Measurements from ENCODE around the gene RPS15.
A peak's percentile ranks its signal among the peaks of the same experiment; 100 is the strongest.
"Not testable (repeated sequence)": the region's sequence is repeated elsewhere in the genome, so short reads cannot be mapped to it uniquely, and the experiment has no call there.

Gene RPS15

GRCh38 chr19:1471515-1472160, 33.4 kb downstream of the RPS15 start:
- peak in 1 of 2 donors; percentile 23 for DNase-seq

- no peak for DNase-seq
These were observed 34.3 kb downstream of the RPS15 start for GRCh38 chr19:1472231-1473084.

GRCh38 chr19:1473085-1473851, 35.1 kb downstream of the RPS15 start:
- DNase-seq, result no peak

- no peak for DNase-seq
These were observed 36.0 kb downstream of the RPS15 start for GRCh38 chr19:1474011-1474764.

GRCh38 chr19:1474765-1475351, 36.7 kb downstream of the RPS15 start:
- DNase-seq, result no peak

- no peak for DNase-seq
These were observed 37.7 kb downstream of the RPS15 start for GRCh38 chr19:1475751-1476437.

GRCh38 chr19:1477056-1477455, 38.9 kb downstream of the RPS15 start:
- DNase-seq, result not testable (repeated sequence)

- peak; percentile 92 to 93 for DNase-seq
These were observed 40.9 kb downstream of the RPS15 start, which contains the start of gene C19orf25 for GRCh38 chr19:1478934-1479707. C19orf25 (minus strand) TSS chr19:1479215; CDS start chr19:1478903, 312 bp downstream.

- no peak for DNase-seq
These were observed 43.2 kb downstream of the RPS15 start for GRCh38 chr19:1481224-1481892.

- DNase-seq, result no peak
These were observed 43.7 kb downstream of the RPS15 start for GRCh38 chr19:1481893-1482360.

GRCh38 chr19:1482361-1483130, 44.4 kb downstream of the RPS15 start:
- no peak for DNase-seq

GRCh38 chr19:1483131-1483978, 45.2 kb downstream of the RPS15 start:
- DNase-seq, result no peak

GRCh38 chr19:1483979-1484428, 45.8 kb downstream of the RPS15 start:
- no peak for DNase-seq

- no peak for DNase-seq
These were observed 48.8 kb downstream of the RPS15 start for GRCh38 chr19:1486720-1487575.

GRCh38 chr19:1487576-1488281, 49.5 kb downstream of the RPS15 start:
- DNase-seq, result no peak

GRCh38 chr19:1488282-1488601, 50.0 kb downstream of the RPS15 start:
- no peak for DNase-seq
